GM23248 (cell line): ENCODE data around the gene ZKSCAN4.

Experiments used
- EZH2 ChIP-seq: fragments of 200-600 bp; sonication (generic); IDR thresholded peaks from 2 replicates; pipeline ENCODE4 v1.6.1; 2018; ENCODE audit warnings: antibody characterized with exemption, mild to moderate bottlenecking; ENCODE audit not compliant: insufficient read depth, poor library complexity, severe bottlenecking
- EZH2phosphoT487 ChIP-seq: fragments of 200-600 bp; sonication (generic); IDR thresholded peaks from 2 replicates; pipeline ENCODE4 v1.6.1; 2018; ENCODE audit warnings: antibody characterized with exemption, moderate library complexity, mild to moderate bottlenecking, low read depth; ENCODE audit not compliant: insufficient read depth

DNA sequence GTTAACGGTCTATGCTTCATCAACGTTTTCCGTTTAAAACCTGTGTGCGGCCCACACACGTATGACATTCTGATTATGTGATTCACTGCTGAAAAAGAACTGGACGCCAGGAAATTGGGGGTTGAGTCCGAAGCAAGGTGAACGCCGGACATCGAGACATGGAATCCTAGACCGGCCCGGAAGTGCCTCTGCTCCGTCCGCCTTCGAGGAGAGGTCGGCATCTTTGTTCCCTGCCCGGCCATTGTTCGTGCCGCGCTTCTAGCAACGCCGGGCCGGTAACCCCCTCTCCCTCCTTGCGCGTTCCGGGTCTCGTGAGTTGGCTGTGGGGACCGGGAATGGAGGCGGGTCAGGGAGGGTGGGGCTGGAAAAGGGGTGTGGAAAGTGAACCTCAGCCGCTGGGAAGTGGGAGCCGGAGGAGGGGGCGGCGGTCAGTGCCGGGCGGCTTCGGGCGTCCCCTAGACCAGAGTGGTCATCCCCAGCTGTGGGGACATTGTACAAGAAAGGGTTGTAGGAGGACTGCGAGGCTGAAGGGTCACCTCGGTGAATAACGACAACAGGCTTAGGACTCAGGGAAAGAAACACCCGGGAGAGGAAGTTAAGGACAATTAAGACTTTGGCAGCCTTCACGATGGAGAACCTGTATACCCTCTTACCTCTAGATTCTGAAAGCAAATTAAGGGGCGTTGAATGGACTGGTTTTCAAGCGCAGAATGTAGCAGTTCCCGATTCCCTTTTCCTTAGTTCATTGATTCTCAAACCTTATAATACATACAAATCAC lies 26.8 kb downstream of the ZKSCAN4 start, which contains the start of gene ZSCAN9:
- TF ChIP-seq EZH2 (no peak), EZH2phosphoT487 (no peak)
